SU-DHL-6 (cell line): Measurements from ENCODE around the gene PLA2G4E.

Experiments used
- H2AFZ ChIP-seq: fragments of 200-600 bp; sonication (generic); 2 replicates; pipeline ENCODE4 v1.6.1; 2014; ENCODE audit warnings: low read depth, mild to moderate bottlenecking, moderate library complexity, mixed read lengths, antibody characterized with exemption, low read length; ENCODE audit not compliant: severe bottlenecking
- H3F3A ChIP-seq: fragments of 200-600 bp; shearing (Covaris generic); 2 replicates; pipeline ENCODE4 v1.6.0; 2016; ENCODE audit warnings: antibody characterized with exemption, mild to moderate bottlenecking; ENCODE audit not compliant: insufficient read depth
- H3K27ac ChIP-seq: fragments of 200-600 bp; sonication (generic); 2 replicates; pipeline ENCODE4 v1.5.1; 2016; ENCODE audit warnings: low read depth, mild to moderate bottlenecking, low read length, moderate library complexity, mixed read lengths
- H3K27me3 ChIP-seq: fragments of 200-600 bp; sonication (generic), shearing (Covaris generic); 2 replicates; pipeline ENCODE4 v1.6.0; 2014; ENCODE audit warnings: mild to moderate bottlenecking, low read length
- H3K36me3 ChIP-seq: fragments of 200-600 bp; sonication (generic); 2 replicates; pipeline ENCODE4 v1.6.1; 2014; ENCODE audit warnings: mild to moderate bottlenecking, low read length, mixed read lengths
- H3K4me2 ChIP-seq: fragments of 300-600, 200-600 bp; shearing (Covaris generic), sonication (generic); 2 replicates; pipeline ENCODE4 v1.6.0; 2014; ENCODE audit warnings: low read length, low read depth, mild to moderate bottlenecking; ENCODE audit not compliant: poor library complexity, severe bottlenecking
- H3K4me3 ChIP-seq: fragments of 200-600 bp; sonication (generic); 2 replicates; pipeline ENCODE4 v1.5.1; 2014; ENCODE audit warnings: antibody characterized with exemption, low read length, mild to moderate bottlenecking, mixed read lengths; ENCODE audit not compliant: insufficient read depth, poor library complexity, severe bottlenecking
- H3K79me2 ChIP-seq: fragments of 200-600 bp; sonication (generic); 2 replicates; pipeline ENCODE4 v1.6.1; 2014; ENCODE audit warnings: mild to moderate bottlenecking, low read length, moderate library complexity; ENCODE audit not compliant: insufficient read depth
- H3K9ac ChIP-seq: fragments of 200-600 bp; sonication (generic); 2 replicates; pipeline ENCODE4 v1.7.0; 2014; ENCODE audit warnings: mild to moderate bottlenecking, low read length
- H3K9me2 ChIP-seq: fragments of 200-600 bp; sonication (generic); replicated peaks from 2 replicates; pipeline ENCODE4 v1.6.1; 2014; ENCODE audit warnings: low read length; ENCODE audit not compliant: insufficient read depth
- H3K9me3 ChIP-seq: fragments of 200-600 bp; sonication (generic); 2 replicates; pipeline ENCODE4 v1.6.1; 2014; ENCODE audit warnings: low read length, mixed read lengths; ENCODE audit not compliant: insufficient read depth
- H4K20me1 ChIP-seq: fragments of 200-600 bp; sonication (generic); 2 replicates; pipeline ENCODE4 v1.6.1; 2014; ENCODE audit warnings: low read depth, mild to moderate bottlenecking, antibody characterized with exemption, low read length, moderate library complexity, mixed read lengths
- CTCF ChIP-seq: fragments of 200-600 bp; sonication (generic); IDR thresholded peaks from one replicate; pipeline ENCODE4 v1.5.1; 2017; ENCODE audit warnings: antibody characterized with exemption, mild to moderate bottlenecking, low read length, moderate library complexity; ENCODE audit not compliant: insufficient read depth, poor library complexity, severe bottlenecking
- EZH2phosphoT487 ChIP-seq: fragments of 200-600 bp; sonication (generic), shearing (Covaris generic); conservative IDR thresholded peaks from 2 replicates; pipeline ENCODE4 v1.6.1; 2018; ENCODE audit warnings: mild to moderate bottlenecking, antibody characterized with exemption, low read length, moderate library complexity, mixed read lengths

Gene PLA2G4E

GRCh38 chr15:42048080-42048820, 27.4 kb upstream of the PLA2G4E start:
- Histone ChIP-seq H3K36me3 (no peaks in the 10 kb centered on the region), H3K9me2 (no peaks in the 10 kb centered on the region), H3K4me3 (no peak overlapping the region), H2AFZ (no peak overlapping the region), H3K9me3 (no peaks in the 10 kb centered on the region), H3K27me3 (no peaks in the 10 kb centered on the region), H4K20me1 (no peaks in the 10 kb centered on the region), H3K27ac (no peak overlapping the region), H3K4me2 (no peak overlapping the region), H3K9ac (no peak overlapping the region), H3K79me2 (no peaks in the 10 kb centered on the region), H3F3A (no peaks in the 10 kb centered on the region)
- TF ChIP-seq CTCF (no peak), EZH2phosphoT487 (no peak)

GRCh38 chr15:42046597-42046996, 25.8 kb upstream of the PLA2G4E start:
- H3K79me2 ChIP-seq, result no peaks in the 10 kb centered on the region
- H4K20me1 ChIP-seq, result no peaks in the 10 kb centered on the region
- H3K27me3 ChIP-seq, result no peaks in the 10 kb centered on the region
- H3K9ac ChIP-seq, result no peak overlapping the region
- no peak overlapping the region for H3K4me2 ChIP-seq
- H3K9me2 ChIP-seq, result no peaks in the 10 kb centered on the region
- H3K4me3 ChIP-seq, result no peak overlapping the region
- no peaks in the 10 kb centered on the region for H3K36me3 ChIP-seq
- no peaks in the 10 kb centered on the region for H3K9me3 ChIP-seq
- H3F3A ChIP-seq, result no peaks in the 10 kb centered on the region
- no peak overlapping the region for H2AFZ ChIP-seq
- no peak overlapping the region for H3K27ac ChIP-seq
- TF ChIP-seq CTCF (no peak), EZH2phosphoT487 (no peak)

GRCh38 chr15:42045211-42045615, 24.4 kb upstream of the PLA2G4E start:
- Histone ChIP-seq H3K4me3 (no peak overlapping the region), H3F3A (no peaks in the 10 kb centered on the region), H3K9ac (no peak overlapping the region), H3K27me3 (no peaks in the 10 kb centered on the region), H3K79me2 (no peaks in the 10 kb centered on the region), H4K20me1 (no peaks in the 10 kb centered on the region), H2AFZ (no peak overlapping the region), H3K9me2 (no peaks in the 10 kb centered on the region), H3K36me3 (no peaks in the 10 kb centered on the region), H3K27ac (no peak overlapping the region), H3K9me3 (no peaks in the 10 kb centered on the region), H3K4me2 (no peak overlapping the region)
- TF ChIP-seq CTCF (no peak), EZH2phosphoT487 (no peak)
